ENCODE results near the gene CBLB.
"Not testable (repeated sequence)": the region's sequence is repeated elsewhere in the genome, so short reads cannot be mapped to it uniquely, and the experiment has no call there.

CBLB gene

GRCh38 chr3:105770410-105770809, 98.4 kb downstream of the CBLB start:
- Mint-ChIP-seq H3K27me3 (no peaks in the 10 kb centered on the region), H3K36me3 (ENCODE audit: low read depth) (peaks cover 34% of the 10 kb centered on the region), H3K9me3 (no peaks in the 10 kb centered on the region), H3K4me1 (ENCODE audit: low read depth) (peaks cover 23% of the 10 kb centered on the region), H3K4me3 (no peak overlapping the region), H3K27ac (no peak overlapping the region)
- intact Hi-C loops (cut with micrococcal nuclease), result no loop called here

GRCh38 chr3:105767776-105768175, 101.0 kb downstream of the CBLB start:
- H3K27me3 Mint-ChIP-seq, result no peaks in the 10 kb centered on the region
- intact Hi-C loops (cut with micrococcal nuclease), result no loop called here
- H3K9me3 Mint-ChIP-seq, result peaks cover 8% of the 10 kb centered on the region
- H3K4me1 Mint-ChIP-seq (ENCODE audit: low read depth), result peaks cover 29% of the 10 kb centered on the region
- H3K27ac Mint-ChIP-seq, result no peak overlapping the region
- H3K36me3 Mint-ChIP-seq (ENCODE audit: low read depth), result peaks cover 27% of the 10 kb centered on the region
- H3K4me3 Mint-ChIP-seq, result no peak overlapping the region

- Mint-ChIP-seq H3K4me3 (no peak overlapping the region), H3K27ac (no peak overlapping the region), H3K27me3 (no peaks in the 10 kb centered on the region), H3K9me3 (peaks cover 13% of the 10 kb centered on the region), H3K36me3 (ENCODE audit: low read depth) (peaks cover 27% of the 10 kb centered on the region), H3K4me1 (ENCODE audit: low read depth) (peaks cover 29% of the 10 kb centered on the region)
- intact Hi-C loops (cut with micrococcal nuclease), result no loop called here
Observed at GRCh38 chr3:105767216-105767615, 101.6 kb downstream of the CBLB start.

GRCh38 chr3:105765308-105765639, 103.5 kb downstream of the CBLB start:
- H3K36me3 Mint-ChIP-seq (ENCODE audit: low read depth), result peaks cover 32% of the 10 kb centered on the region
- intact Hi-C loops (cut with micrococcal nuclease), result no loop called here
- H3K27ac Mint-ChIP-seq, result no peak overlapping the region
- H3K27me3 Mint-ChIP-seq, result no peaks in the 10 kb centered on the region
- peaks cover 19% of the 10 kb centered on the region for H3K9me3 Mint-ChIP-seq
- H3K4me3 Mint-ChIP-seq, result no peak overlapping the region
- H3K4me1 Mint-ChIP-seq (ENCODE audit: low read depth), result peaks cover 23% of the 10 kb centered on the region

- peak overlapping the region; percentile 53 for H3K27ac Mint-ChIP-seq
- peaks cover 23% of the 10 kb centered on the region for H3K4me1 Mint-ChIP-seq (ENCODE audit: low read depth)
- no peaks in the 10 kb centered on the region for H3K27me3 Mint-ChIP-seq
- peaks cover 19% of the 10 kb centered on the region for H3K9me3 Mint-ChIP-seq
- intact Hi-C loops (cut with micrococcal nuclease), result no loop called here
- no peak overlapping the region for H3K4me3 Mint-ChIP-seq
- H3K36me3 Mint-ChIP-seq (ENCODE audit: low read depth), result peaks cover 30% of the 10 kb centered on the region
Observed at GRCh38 chr3:105764378-105765307, 104.2 kb downstream of the CBLB start.

GRCh38 chr3:105763659-105764036, 105.2 kb downstream of the CBLB start:
- Mint-ChIP-seq H3K36me3 (ENCODE audit: low read depth) (peaks cover 35% of the 10 kb centered on the region), H3K4me1 (ENCODE audit: low read depth) (peaks cover 23% of the 10 kb centered on the region), H3K4me3 (no peak overlapping the region)

GRCh38 chr3:105762749-105763658, 105.8 kb downstream of the CBLB start:
- no peaks in the 10 kb centered on the region for H3K27me3 Mint-ChIP-seq
- peaks cover 40% of the 10 kb centered on the region for H3K36me3 Mint-ChIP-seq (ENCODE audit: low read depth)
- H3K27ac Mint-ChIP-seq, result no peak overlapping the region
- H3K4me1 Mint-ChIP-seq (ENCODE audit: low read depth), result peaks cover 22% of the 10 kb centered on the region
- peaks cover 19% of the 10 kb centered on the region for H3K9me3 Mint-ChIP-seq
- intact Hi-C loops (cut with micrococcal nuclease), result no loop called here
- no peak overlapping the region for H3K4me3 Mint-ChIP-seq

More at GRCh38 chr3:105763659-105764036, 105.2 kb downstream of the CBLB start:
- intact Hi-C loops (cut with micrococcal nuclease), result no loop called here
- Mint-ChIP-seq H3K27me3 (no peaks in the 10 kb centered on the region), H3K9me3 (peaks cover 19% of the 10 kb centered on the region), H3K27ac (no peak overlapping the region)

GRCh38 chr3:105762214-105762613, 106.6 kb downstream of the CBLB start:
- Mint-ChIP-seq H3K36me3 (ENCODE audit: low read depth) (peaks cover 40% of the 10 kb centered on the region), H3K4me1 (ENCODE audit: low read depth) (peaks cover 19% of the 10 kb centered on the region), H3K9me3 (peaks cover 19% of the 10 kb centered on the region)
- H3K27me3 Mint-ChIP-seq; intact Hi-C loops (cut with micrococcal nuclease); H3K4me3 Mint-ChIP-seq; H3K27ac Mint-ChIP-seq: not testable (repeated sequence)

GRCh38 chr3:105759442-105760078, 109.3 kb downstream of the CBLB start:
- peaks cover 19% of the 10 kb centered on the region for H3K9me3 Mint-ChIP-seq
- H3K27ac Mint-ChIP-seq, result no peak overlapping the region
- no peak overlapping the region for H3K4me3 Mint-ChIP-seq
- peaks cover 40% of the 10 kb centered on the region for H3K36me3 Mint-ChIP-seq (ENCODE audit: low read depth)
- no peaks in the 10 kb centered on the region for H3K27me3 Mint-ChIP-seq
- peaks cover 4% of the 10 kb centered on the region for H3K4me1 Mint-ChIP-seq (ENCODE audit: low read depth)
- intact Hi-C loops (cut with micrococcal nuclease), result no loop called here

- H3K9me3 Mint-ChIP-seq, result peaks cover 19% of the 10 kb centered on the region
- no peak overlapping the region for H3K27ac Mint-ChIP-seq
- no peak overlapping the region for H3K4me3 Mint-ChIP-seq
- H3K36me3 Mint-ChIP-seq (ENCODE audit: low read depth), result peaks cover 40% of the 10 kb centered on the region
- H3K4me1 Mint-ChIP-seq (ENCODE audit: low read depth), result peaks cover 6% of the 10 kb centered on the region
- no peaks in the 10 kb centered on the region for H3K27me3 Mint-ChIP-seq
- intact Hi-C loops (cut with micrococcal nuclease), result no loop called here
Observed at GRCh38 chr3:105758451-105758850, 110.4 kb downstream of the CBLB start.

- intact Hi-C loops (cut with micrococcal nuclease), result no loop called here
- H3K9me3 Mint-ChIP-seq, result no peaks in the 10 kb centered on the region
- H3K27ac Mint-ChIP-seq, result no peak overlapping the region
- peaks cover 26% of the 10 kb centered on the region for H3K36me3 Mint-ChIP-seq (ENCODE audit: low read depth)
- H3K4me1 Mint-ChIP-seq (ENCODE audit: low read depth), result peaks cover 6% of the 10 kb centered on the region
- no peaks in the 10 kb centered on the region for H3K27me3 Mint-ChIP-seq
- no peak overlapping the region for H3K4me3 Mint-ChIP-seq
Observed at GRCh38 chr3:105755121-105755886, 113.5 kb downstream of the CBLB start.

GRCh38 chr3:105752791-105753415, 115.9 kb downstream of the CBLB start:
- Mint-ChIP-seq H3K4me3 (no peak overlapping the region), H3K27ac (no peak overlapping the region), H3K9me3 (no peaks in the 10 kb centered on the region), H3K4me1 (ENCODE audit: low read depth) (peaks cover 15% of the 10 kb centered on the region), H3K36me3 (ENCODE audit: low read depth) (peaks cover 15% of the 10 kb centered on the region), H3K27me3 (no peaks in the 10 kb centered on the region)
- intact Hi-C loops (cut with micrococcal nuclease), result no loop called here

- peaks cover 20% of the 10 kb centered on the region for H3K4me1 Mint-ChIP-seq (ENCODE audit: low read depth)
- H3K36me3 Mint-ChIP-seq (ENCODE audit: low read depth), result peaks cover 38% of the 10 kb centered on the region
- no peaks in the 10 kb centered on the region for H3K9me3 Mint-ChIP-seq
- H3K4me3 Mint-ChIP-seq, result no peak overlapping the region
- no peak overlapping the region for H3K27ac Mint-ChIP-seq
- intact Hi-C loops (cut with micrococcal nuclease), result no loop called here
- H3K27me3 Mint-ChIP-seq, result no peaks in the 10 kb centered on the region
Observed at GRCh38 chr3:105747696-105748095, 121.1 kb downstream of the CBLB start.
